WI38 (cell line): ENCODE results near the gene GABRR1.

ENCODE experiments used
- H3K4me3 ChIP-seq: 2 replicates; pipeline ENCODE4 v1.5.1; 2011; ENCODE audit warnings: low read depth, mild to moderate bottlenecking, control low read depth, low read length
- CTCF ChIP-seq: IDR thresholded peaks from 2 replicates; pipeline ENCODE4 v1.5.1; 2012; ENCODE audit warnings: low read depth, mild to moderate bottlenecking, control low read depth, low read length

GABRR1 gene

GRCh38 chr6:89190741-89191140, 26.4 kb downstream of the GABRR1 start:
- TF ChIP-seq CTCF = no peak
- no peak overlapping the region for H3K4me3 ChIP-seq

GRCh38 chr6:89187504-89187903, 29.7 kb downstream of the GABRR1 start:
- H3K4me3 ChIP-seq = no peak overlapping the region
- TF ChIP-seq CTCF = no peak

GRCh38 chr6:89186762-89187161, 30.4 kb downstream of the GABRR1 start:
- no peak overlapping the region for H3K4me3 ChIP-seq
- no peak for TF ChIP-seq CTCF

- no peak for TF ChIP-seq CTCF
- no peak overlapping the region for H3K4me3 ChIP-seq
Observed at GRCh38 chr6:89184344-89184743, 32.8 kb downstream of the GABRR1 start.

GRCh38 chr6:89183294-89183693, 33.9 kb downstream of the GABRR1 start:
- no peak for TF ChIP-seq CTCF
- H3K4me3 ChIP-seq = no peak overlapping the region

GRCh38 chr6:89180971-89181370, 36.2 kb downstream of the GABRR1 start:
- no peak for TF ChIP-seq CTCF
- H3K4me3 ChIP-seq = no peak overlapping the region

- no peak overlapping the region for H3K4me3 ChIP-seq
- no peak for TF ChIP-seq CTCF
Observed at GRCh38 chr6:89180112-89180511, 37.0 kb downstream of the GABRR1 start.
